ENCODE data around the gene DEPDC7.
"Not testable (repeated sequence)": the region's sequence is repeated elsewhere in the genome, so short reads cannot be mapped to it uniquely, and the experiment has no call there.

DEPDC7 gene

GRCh38 chr11:33045551-33046255 is 30.0 kb downstream of the DEPDC7 start:
- no peak for DNase-seq (ENCODE audit: low read depth)
- no peak overlapping the region for H3K4me3 ChIP-seq (ENCODE audit: low read depth, low read length)
- no peak for TF ChIP-seq MYC (IDR thresholded peaks at IDR 0.05; ENCODE audit: low read depth, low read length)

GRCh38 chr11:33048701-33049100 is 33.0 kb downstream of the DEPDC7 start:
- DNase-seq (ENCODE audit: low read depth); H3K4me3 ChIP-seq (ENCODE audit: low read depth, low read length): not testable (repeated sequence)

GRCh38 chr11:33049565-33050408 is 34.1 kb downstream of the DEPDC7 start:
- H3K4me3 ChIP-seq (ENCODE audit: low read depth, low read length); DNase-seq (ENCODE audit: low read depth): not testable (repeated sequence)

GRCh38 chr11:33052231-33052630 is 36.6 kb downstream of the DEPDC7 start:
- no peak overlapping the region for H3K4me3 ChIP-seq (ENCODE audit: low read depth, low read length)
- DNase-seq (ENCODE audit: low read depth), result peak; percentile 40
- TF ChIP-seq MAX (IDR thresholded peaks at IDR 0.05; ENCODE audit: low read depth, low read length) (no peak), CTCF (IDR thresholded peaks at IDR 0.05; ENCODE audit: low read depth, low read length) (no peak), MYC (IDR thresholded peaks at IDR 0.05; ENCODE audit: low read depth, low read length) (no peak), POLR2A (IDR thresholded peaks at IDR 0.05; ENCODE audit: extremely low read depth, insufficient read length) (no peak)

GRCh38 chr11:33055375-33055774 is 39.7 kb downstream of the DEPDC7 start:
- TF ChIP-seq MYC (IDR thresholded peaks at IDR 0.05; ENCODE audit: low read depth, low read length), result no peak
- no peak for TF ChIP-seq CTCF (IDR thresholded peaks at IDR 0.05; ENCODE audit: low read depth, low read length)
- TF ChIP-seq POLR2A (IDR thresholded peaks at IDR 0.05; ENCODE audit: extremely low read depth, insufficient read length), result no peak
- no peak for TF ChIP-seq MAX (IDR thresholded peaks at IDR 0.05; ENCODE audit: low read depth, low read length)

GRCh38 chr11:33057284-33057683 is 41.6 kb downstream of the DEPDC7 start:
- H3K4me3 ChIP-seq (ENCODE audit: low read depth, low read length), result no peak overlapping the region
- TF ChIP-seq CTCF (IDR thresholded peaks at IDR 0.05; ENCODE audit: low read depth, low read length), result no peak
- TF ChIP-seq POLR2A (IDR thresholded peaks at IDR 0.05; ENCODE audit: extremely low read depth, insufficient read length), result no peak
- TF ChIP-seq MYC (IDR thresholded peaks at IDR 0.05; ENCODE audit: low read depth, low read length), result no peak
- no peak for TF ChIP-seq MAX (IDR thresholded peaks at IDR 0.05; ENCODE audit: low read depth, low read length)
- DNase-seq (ENCODE audit: low read depth), result no peak

More at GRCh38 chr11:33055375-33055774, 39.7 kb downstream of the DEPDC7 start:
- DNase-seq (ENCODE audit: low read depth), result no peak
- no peak overlapping the region for H3K4me3 ChIP-seq (ENCODE audit: low read depth, low read length)

- H3K4me3 ChIP-seq (ENCODE audit: low read depth, low read length), result no peak overlapping the region
- no peak for DNase-seq (ENCODE audit: low read depth)
- TF ChIP-seq POLR2A (IDR thresholded peaks at IDR 0.05; ENCODE audit: extremely low read depth, insufficient read length), result no peak
- no peak for TF ChIP-seq CTCF (IDR thresholded peaks at IDR 0.05; ENCODE audit: low read depth, low read length)
- TF ChIP-seq MAX (IDR thresholded peaks at IDR 0.05; ENCODE audit: low read depth, low read length), result no peak
- no peak for TF ChIP-seq MYC (IDR thresholded peaks at IDR 0.05; ENCODE audit: low read depth, low read length)
Observed at GRCh38 chr11:33059331-33060007, 43.8 kb downstream of the DEPDC7 start.

Measured in NB4 (cell line).